Stimulated activated CD4-positive, alpha-beta T cell treated with anti-CD3 and anti-CD28 coated beads, Interleukin-12 subunit alpha, Interleukin-12 subunit beta, amount 100 ng/mL, for 4 hours (primary cell): ENCODE results near the gene MITD1.
"Not testable (repeated sequence)": the region's sequence is repeated elsewhere in the genome, so short reads cannot be mapped to it uniquely, and the experiment has no call there.

Source experiments
- DNase-seq: peaks from one replicate; pipeline ENCODE4 v3.0.0-alpha.2; 2020

MITD1 gene

DNA sequence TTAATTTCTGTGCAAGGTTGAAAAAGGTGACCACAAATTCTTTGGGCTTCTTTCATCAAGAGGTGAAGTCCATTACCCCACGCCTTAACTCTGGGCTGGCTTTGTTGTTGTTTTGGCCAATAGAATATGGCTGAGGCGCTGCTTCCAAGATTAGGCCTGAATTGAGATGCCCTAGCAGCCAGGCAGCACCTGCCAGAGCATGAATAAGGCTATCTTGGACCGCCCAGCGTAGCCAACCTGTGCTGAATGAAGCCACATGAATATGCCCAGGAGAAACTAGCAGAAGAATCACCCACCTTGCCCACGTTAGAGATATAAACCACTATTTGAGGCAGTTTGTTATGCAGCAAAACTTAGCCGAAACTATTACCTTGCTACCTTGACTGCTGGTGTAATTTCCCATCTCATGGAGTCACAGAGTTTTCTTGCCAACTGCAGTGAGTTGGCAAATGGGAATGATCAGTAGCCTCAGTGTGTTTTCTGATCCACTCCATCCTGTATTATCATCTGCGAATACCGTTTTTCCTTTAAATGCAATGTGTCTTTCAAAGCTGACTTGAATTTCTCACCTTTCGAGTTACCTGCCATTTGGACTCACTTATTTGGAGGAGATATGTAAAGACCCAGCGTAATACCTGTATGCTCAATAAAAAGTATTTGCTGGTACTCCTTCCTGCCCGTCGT is 26.8 kb downstream of the MITD1 start:
- DNase-seq: no peak

GRCh38 chr2:99152199-99152895 is 28.5 kb downstream of the MITD1 start:
- no peak for DNase-seq

GRCh38 chr2:99150706-99151105 is 30.2 kb downstream of the MITD1 start:
- DNase-seq: no peak

- DNase-seq: peak; percentile 97
Measured at GRCh38 chr2:99141110-99142108, 39.4 kb downstream of the MITD1 start, which contains the start of gene C2orf15. TSS of gene C2orf15 (plus strand) at chr2:99141707. CDS start at chr2:99150559, 8,852 bp downstream.

- no peak for DNase-seq
Measured at GRCh38 chr2:99140860-99141109, 40.1 kb downstream of the MITD1 start.

- no peak for DNase-seq
Measured at GRCh38 chr2:99140056-99140859, 40.6 kb downstream of the MITD1 start.

- no peak for DNase-seq
Measured at GRCh38 chr2:99139003-99139402, 41.9 kb downstream of the MITD1 start.

GRCh38 chr2:99135044-99135556 is 45.8 kb downstream of the MITD1 start:
- DNase-seq: not testable (repeated sequence)

DNA sequence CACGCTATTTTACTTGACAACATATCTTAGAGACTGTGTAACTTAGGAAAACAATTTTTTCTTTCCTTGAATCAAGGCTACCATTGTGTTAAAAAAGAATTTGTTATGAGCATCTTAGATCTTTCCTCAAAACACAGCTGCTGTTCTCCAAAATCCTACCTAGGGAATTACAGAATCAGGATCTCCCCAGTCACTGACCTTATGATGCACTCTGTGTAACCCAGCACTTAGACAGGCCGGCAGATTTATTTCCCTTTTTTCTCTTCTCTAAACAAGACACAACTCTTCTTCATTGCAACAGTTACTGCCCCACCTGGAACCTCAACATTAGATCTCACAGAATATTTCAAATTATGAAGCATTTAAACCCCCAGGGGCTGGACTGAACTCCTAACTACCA is 52.9 kb downstream of the MITD1 start:
- DNase-seq: no peak
